GM21737 (cell line): ENCODE measurements around the gene CENPA.
"Not testable (repeated sequence)": the region's sequence is repeated elsewhere in the genome, so short reads cannot be mapped to it uniquely, and the experiment has no call there.

Experiments used
- ATAC-seq: cut with Tn5 transposase; IDR thresholded peaks from one replicate; pipeline ENCODE4 v1.9.1; 2021; ENCODE audit warnings: mild to moderate bottlenecking, moderate library complexity; ENCODE audit not compliant: unreplicated experiment

CENPA gene

DNA sequence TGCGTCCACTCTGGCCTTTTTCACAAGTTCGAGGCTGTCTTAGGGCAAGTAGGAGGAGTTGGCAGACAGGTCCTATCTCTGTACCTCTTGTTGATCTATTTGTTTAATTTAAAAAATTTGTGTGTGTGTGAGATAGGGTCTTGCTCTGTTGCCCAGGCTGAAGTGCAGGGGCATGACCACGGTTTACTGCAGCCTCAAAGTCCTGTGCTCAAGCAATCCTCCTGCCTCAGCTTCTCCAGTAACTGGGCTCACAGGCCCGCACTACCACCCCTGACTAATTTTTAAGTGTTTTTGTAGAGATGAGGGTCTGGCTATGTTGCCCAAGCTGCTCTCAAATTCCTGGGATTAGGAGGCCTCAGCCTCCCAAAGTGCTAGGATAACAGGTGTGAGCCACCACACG is 26.0 kb upstream of the CENPA start:
- ATAC-seq, result no peak

- ATAC-seq, result not testable (repeated sequence)
Measured at GRCh38 chr2:26760991-26761390, 24.9 kb upstream of the CENPA start.

- ATAC-seq, result no peak
Measured at GRCh38 chr2:26763019-26763418, 22.8 kb upstream of the CENPA start.

DNA sequence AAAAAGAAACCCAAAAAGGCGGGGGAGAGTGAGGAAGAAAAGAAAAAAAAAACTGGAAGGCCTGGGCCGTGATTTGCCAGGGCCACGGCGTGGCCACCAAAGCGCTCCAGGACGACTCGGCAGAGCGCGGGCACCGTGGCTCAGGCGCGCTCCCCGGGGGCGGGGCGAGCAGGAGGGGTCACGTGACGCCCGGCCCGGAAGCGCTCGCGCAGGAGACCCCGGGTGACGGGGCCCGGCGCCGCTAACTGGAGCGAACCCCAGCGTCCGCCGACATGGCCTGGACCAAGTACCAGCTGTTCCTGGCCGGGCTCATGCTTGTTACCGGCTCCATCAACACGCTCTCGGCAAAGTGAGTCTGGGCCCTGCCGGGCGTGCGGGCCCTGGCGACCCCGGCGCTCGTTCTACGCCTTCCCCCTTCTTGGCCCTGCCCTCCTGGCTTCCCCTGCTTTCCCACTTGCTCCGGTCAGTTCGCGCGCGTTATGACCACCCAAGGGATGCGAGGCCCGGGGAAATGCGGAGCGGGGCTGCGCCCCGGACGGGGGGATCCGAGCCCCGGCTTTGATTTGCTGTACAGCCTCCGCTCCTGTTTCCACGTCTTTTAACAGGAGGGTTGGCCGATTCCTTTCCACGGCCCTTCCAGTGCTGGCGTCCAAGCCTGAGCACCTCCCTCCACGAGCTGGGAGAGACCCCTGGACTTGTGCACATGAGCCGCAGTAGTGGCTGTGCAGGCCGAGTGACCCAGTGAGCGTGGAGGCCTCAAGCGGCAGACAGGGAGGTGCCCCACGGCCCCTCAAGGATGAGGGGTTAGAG is 21.6 kb upstream of the CENPA start, which contains the start of gene SLC35F6:
Gene SLC35F6 (plus strand): TSS at position 207 of the 810 bp plus-strand sequence. CDS start 66 bp downstream, at position 273.
- peak; percentile 92 for ATAC-seq

- no peak for ATAC-seq
Measured at GRCh38 chr2:26764906-26765305, 20.9 kb upstream of the CENPA start.

- ATAC-seq, result no peak
Measured at GRCh38 chr2:26765475-26766200, 20.2 kb upstream of the CENPA start.

DNA sequence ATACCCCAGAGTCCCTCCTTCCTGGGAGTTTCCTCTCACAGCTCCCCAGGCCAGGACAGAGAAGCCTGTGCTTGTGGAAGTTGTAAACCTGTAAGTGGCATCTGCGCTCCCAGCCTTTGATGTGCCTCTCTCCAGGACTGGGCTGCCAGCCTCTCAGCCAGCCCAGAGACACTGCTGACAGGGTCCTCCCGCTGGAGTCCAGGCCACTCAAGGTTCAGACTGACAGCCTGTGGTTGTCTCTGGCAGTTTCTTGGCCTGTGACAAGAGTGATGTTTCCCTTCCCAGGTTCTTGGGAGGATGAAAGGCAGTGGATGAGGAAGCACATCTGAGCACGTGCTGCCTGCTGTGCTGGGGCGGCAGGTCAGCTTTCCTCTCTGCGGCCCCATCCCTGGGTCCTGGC is 18.7 kb upstream of the CENPA start:
- ATAC-seq, result no peak

GRCh38 chr2:26767894-26768487 is 17.9 kb upstream of the CENPA start:
- no peak for ATAC-seq

DNA sequence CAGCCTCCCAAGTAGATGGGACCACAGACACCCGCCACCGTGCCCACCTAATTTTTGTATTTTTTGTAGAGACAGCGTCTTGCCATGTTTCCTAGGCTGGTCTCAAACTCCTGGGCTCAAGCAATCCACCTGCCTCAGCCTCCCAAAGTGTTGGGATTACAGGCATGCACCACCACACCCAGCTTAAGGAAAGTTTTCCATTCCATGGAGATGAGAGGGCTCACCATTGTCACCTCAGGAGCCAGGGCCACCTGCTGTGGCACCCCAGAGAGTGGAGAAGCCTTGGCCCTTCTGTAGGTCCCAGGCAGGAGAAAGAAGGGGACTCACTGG is 17.1 kb upstream of the CENPA start:
- no peak for ATAC-seq

- ATAC-seq, result no peak
Measured at GRCh38 chr2:26769089-26769761, 16.6 kb upstream of the CENPA start.

DNA sequence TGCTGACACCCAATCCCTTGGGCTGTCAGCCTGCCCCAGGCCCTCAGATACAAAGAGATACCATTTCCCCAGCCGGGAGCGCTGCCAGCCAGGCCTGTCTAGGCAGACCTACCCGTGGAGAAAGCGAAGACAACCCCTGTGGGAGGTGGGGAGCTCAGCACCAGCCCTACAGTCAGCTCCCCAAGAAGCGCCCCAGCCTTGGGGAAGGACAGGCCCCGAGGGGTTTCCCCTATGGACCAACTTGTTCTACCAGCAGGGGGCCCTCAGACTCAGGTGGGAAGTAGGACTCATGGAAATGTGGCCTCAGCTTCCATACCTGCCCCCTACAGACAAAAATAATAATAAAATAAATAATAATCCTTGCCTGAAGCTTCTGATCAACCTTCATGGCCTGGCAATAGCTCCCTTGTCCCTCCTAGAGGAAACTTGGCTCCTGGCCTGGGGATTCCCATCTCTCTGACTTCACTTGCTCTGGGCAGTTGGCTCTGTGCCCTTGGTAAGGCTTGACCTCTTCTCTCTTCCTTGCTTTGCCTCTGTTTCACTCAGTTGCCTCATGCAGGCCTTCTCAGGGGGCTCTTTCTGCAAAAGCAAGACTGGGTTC is 14.8 kb upstream of the CENPA start:
- ATAC-seq, result no peak

DNA sequence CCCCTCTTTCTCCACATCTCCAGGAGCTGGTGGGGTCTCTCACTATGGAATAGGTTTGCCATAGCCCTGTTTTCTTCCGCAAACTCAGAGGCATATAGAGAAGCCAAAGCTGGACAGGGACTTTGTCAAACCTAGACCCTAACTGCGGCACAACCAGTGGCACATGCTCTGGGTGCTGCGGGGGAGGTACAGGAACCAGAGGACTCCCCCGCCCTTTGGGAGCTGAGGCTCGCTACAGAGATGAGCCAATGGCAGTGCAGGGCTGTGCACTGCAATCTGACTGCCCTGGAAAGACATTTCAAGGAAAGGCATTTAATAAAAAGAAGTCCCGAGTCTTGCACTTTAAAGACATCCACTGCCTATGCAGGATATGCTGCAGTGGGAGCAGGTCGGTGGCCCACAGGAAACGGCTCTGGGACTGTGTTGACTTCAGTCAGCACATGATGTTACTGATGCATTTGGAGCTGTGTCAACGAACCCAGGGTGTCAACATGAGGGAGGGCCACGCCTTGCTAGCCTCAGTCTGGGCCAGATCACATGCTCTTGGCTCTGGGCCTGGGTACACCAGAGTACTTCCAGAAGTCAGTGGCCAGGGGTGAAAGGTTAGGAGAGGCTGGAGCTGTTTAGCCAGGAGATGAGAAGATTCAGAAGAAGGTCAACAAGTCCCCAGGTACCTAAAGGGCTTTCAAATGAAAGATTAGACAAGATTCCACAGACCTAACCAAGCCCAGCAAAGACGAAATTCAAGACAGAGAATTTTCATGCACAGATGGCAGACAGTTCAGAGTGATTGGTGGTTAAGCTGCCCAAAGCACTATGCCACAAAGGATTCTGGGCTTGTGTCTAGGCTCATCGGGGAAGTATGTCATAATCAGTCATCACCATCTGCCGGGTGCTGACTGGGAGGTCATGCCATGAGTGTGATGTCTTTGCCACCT is 13.5 kb upstream of the CENPA start:
- ATAC-seq, result no peak

GRCh38 chr2:26776195-26776800 is 9.6 kb upstream of the CENPA start:
- ATAC-seq, result no peak

- no peak for ATAC-seq
Measured at GRCh38 chr2:26778098-26778497, 7.8 kb upstream of the CENPA start.

- no peak for ATAC-seq
Measured at GRCh38 chr2:26778507-26778906, 7.3 kb upstream of the CENPA start.

DNA sequence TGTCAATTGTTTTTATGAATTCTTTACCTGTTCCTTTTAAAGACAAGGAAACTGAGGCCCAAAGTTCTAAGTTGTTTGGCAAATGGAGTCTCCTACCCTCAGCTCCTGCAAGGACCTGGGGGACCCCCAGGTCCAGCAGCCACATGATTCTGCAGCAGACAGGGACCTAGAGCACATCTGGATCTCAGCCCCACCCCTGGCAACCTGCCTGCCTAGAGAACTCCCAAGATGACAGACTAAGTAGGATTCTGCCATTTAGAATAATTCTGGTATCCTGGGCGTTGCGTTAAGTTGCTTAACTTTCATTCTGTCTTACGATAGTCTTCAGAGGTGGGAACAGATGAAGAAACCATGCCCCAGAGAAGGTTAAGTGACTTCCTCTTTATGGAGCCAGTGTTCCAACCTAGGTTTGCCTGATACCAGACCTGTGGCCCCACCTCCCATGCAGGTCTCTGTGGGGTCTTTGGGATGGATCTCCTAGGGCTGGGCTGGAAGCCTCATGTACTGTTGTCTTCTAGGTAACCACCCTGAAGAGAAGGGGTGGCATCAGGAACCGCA is 5.6 kb upstream of the CENPA start:
- ATAC-seq, result no peak

DNA sequence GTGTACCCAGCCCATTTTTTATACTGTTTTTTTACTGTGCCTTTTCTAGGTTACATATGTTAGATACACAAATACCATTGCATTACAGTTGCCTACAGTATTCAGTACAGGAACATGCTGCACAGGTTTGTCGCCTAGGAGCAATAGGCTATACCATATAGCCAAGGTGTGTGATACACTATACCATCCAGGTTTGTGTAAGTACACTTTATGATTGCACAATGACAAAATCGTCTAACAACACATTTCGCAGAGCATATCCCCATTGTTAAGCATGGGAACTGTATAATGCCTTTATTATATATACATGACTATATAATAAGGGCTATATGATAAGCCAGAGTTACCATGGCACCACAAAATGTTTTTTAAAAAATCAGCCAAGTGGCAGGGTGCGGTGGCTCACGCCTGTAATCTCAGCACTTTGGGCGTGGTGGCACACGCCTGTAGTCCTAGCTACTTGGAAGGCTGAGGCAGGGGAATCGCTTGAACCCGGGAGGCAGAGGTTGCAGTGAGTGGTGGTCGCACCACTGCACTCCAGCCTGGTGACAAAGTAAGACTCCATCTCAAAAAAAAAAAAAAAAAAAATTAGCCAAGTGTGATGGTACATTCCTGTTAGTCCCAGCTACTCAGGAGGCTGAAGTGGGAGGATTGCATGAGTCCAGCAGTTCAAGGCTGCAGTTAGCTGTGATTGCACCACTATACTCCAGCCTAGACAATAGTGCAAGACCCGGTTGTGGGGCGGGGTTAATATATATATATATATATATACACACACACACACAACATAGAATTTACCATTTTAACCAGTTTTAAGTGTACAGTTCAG is 2.8 kb upstream of the CENPA start:
- no peak for ATAC-seq

DNA sequence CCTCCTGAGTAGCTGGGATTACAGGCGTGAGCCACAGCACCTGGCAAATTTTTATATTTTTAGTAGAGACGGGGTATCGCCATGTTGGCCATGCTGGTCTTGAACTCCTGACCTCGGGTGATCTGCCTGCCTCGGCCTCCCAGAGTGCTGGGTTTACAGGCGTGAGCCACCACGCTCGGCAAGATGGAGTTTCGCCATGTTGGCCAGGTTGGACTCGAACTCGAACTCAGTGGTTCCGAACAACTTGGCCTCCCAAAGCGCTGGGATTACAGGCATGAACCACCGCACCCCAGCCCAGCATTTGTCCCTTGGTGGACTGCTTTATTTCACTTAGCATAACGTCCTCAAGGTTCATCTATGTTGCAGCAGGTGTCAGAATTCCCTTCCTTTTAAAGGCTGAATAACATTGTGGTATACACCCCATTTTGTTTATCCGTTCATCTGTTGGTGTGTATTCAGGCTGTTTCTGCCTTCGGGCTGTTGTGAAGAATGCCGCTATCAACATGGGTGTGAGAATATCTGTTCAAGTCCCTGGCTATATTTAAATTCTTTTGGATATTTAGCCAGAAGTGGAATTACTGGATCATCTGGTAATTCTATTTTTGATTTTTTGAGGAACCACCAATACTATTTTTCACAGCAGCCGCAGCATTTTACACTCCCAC is 1.2 kb upstream of the CENPA start:
- no peak for ATAC-seq
